Measurements from ENCODE around the gene KIRREL1.
"Not testable (repeated sequence)": the region's sequence is repeated elsewhere in the genome, so short reads cannot be mapped to it uniquely, and the experiment has no call there.

The KIRREL1 gene

GRCh38 chr1:158103861-158104522, 110.5 kb downstream of the KIRREL1 start:
- no peak for DNase-seq (ENCODE audit: low read depth, low spot score)

GRCh38 chr1:158104891-158105290, 111.4 kb downstream of the KIRREL1 start:
- DNase-seq (ENCODE audit: low read depth, low spot score): no peak

- DNase-seq (ENCODE audit: low read depth, low spot score): no peak
Observed at GRCh38 chr1:158105352-158106095, 112.1 kb downstream of the KIRREL1 start.

GRCh38 chr1:158107916-158108315, 114.5 kb downstream of the KIRREL1 start:
- DNase-seq (ENCODE audit: low read depth, low spot score): no peak

- DNase-seq (ENCODE audit: low read depth, low spot score): no peak
Observed at GRCh38 chr1:158112994-158113758, 119.7 kb downstream of the KIRREL1 start.

- no peak for DNase-seq (ENCODE audit: low read depth, low spot score)
Observed at GRCh38 chr1:158113759-158114127, 120.3 kb downstream of the KIRREL1 start.

GRCh38 chr1:158115126-158115525, 121.7 kb downstream of the KIRREL1 start:
- DNase-seq (ENCODE audit: low read depth, low spot score): no peak

GRCh38 chr1:158116311-158117167, 123.1 kb downstream of the KIRREL1 start:
- no peak for DNase-seq (ENCODE audit: low read depth, low spot score)

- DNase-seq (ENCODE audit: low read depth, low spot score): no peak
Observed at GRCh38 chr1:158117854-158118704, 124.6 kb downstream of the KIRREL1 start.

GRCh38 chr1:158118713-158119402, 125.4 kb downstream of the KIRREL1 start:
- DNase-seq (ENCODE audit: low read depth, low spot score): no peak

- no peak for DNase-seq (ENCODE audit: low read depth, low spot score)
Observed at GRCh38 chr1:158119976-158120653, 126.7 kb downstream of the KIRREL1 start.

- no peak for DNase-seq (ENCODE audit: low read depth, low spot score)
Observed at GRCh38 chr1:158121604-158122254, 128.3 kb downstream of the KIRREL1 start.

- DNase-seq (ENCODE audit: low read depth, low spot score): no peak
Observed at GRCh38 chr1:158122833-158123388, 129.5 kb downstream of the KIRREL1 start.

- DNase-seq (ENCODE audit: low read depth, low spot score): no peak
Observed at GRCh38 chr1:158124034-158124433, 130.6 kb downstream of the KIRREL1 start.

- DNase-seq (ENCODE audit: low read depth, low spot score): peak; percentile 95
Observed at GRCh38 chr1:158124999-158125398, 131.6 kb downstream of the KIRREL1 start.

GRCh38 chr1:158126425-158126824, 133.0 kb downstream of the KIRREL1 start:
- no peak for DNase-seq (ENCODE audit: low read depth, low spot score)

GRCh38 chr1:158128531-158128930, 135.1 kb downstream of the KIRREL1 start:
- DNase-seq (ENCODE audit: low read depth, low spot score): not testable (repeated sequence)

- no peak for DNase-seq (ENCODE audit: low read depth, low spot score)
Observed at GRCh38 chr1:158131217-158131616, 137.8 kb downstream of the KIRREL1 start.

GRCh38 chr1:158140764-158141192, 147.3 kb downstream of the KIRREL1 start:
- DNase-seq (ENCODE audit: low read depth, low spot score): no peak
